HUES48 (cell line): ENCODE data around the gene GKN2.

Experiments used
- H3K27ac ChIP-seq: one replicate; pipeline ENCODE4 v1.7.0; 2013; ENCODE audit warnings: low read depth, low read length, inconsistent platforms
- H3K27me3 ChIP-seq: 2 replicates; pipeline ENCODE4 v1.6.1; 2013; ENCODE audit warnings: mild to moderate bottlenecking, low read length; ENCODE audit not compliant: control insufficient read depth, insufficient read depth
- H3K36me3 ChIP-seq: 2 replicates; pipeline ENCODE4 v1.6.1; 2013; ENCODE audit warnings: low read length; ENCODE audit not compliant: control insufficient read depth, insufficient read depth
- H3K4me1 ChIP-seq: 2 replicates; pipeline ENCODE4 v1.6.1; 2013; ENCODE audit warnings: mild to moderate bottlenecking, low read length; ENCODE audit not compliant: control insufficient read depth, insufficient read depth
- H3K4me3 ChIP-seq: 2 replicates; pipeline ENCODE4 v1.5.1; 2013; ENCODE audit warnings: mild to moderate bottlenecking, low read depth, low read length
- H3K9ac ChIP-seq: 2 replicates; pipeline ENCODE4 v1.6.1; 2013; ENCODE audit warnings: mild to moderate bottlenecking, low read depth, low read length, moderate library complexity
- H3K9me3 ChIP-seq: 2 replicates; pipeline ENCODE4 v1.6.1; 2013; ENCODE audit warnings: low read length; ENCODE audit not compliant: control insufficient read depth, insufficient read depth

GKN2 gene

DNA sequence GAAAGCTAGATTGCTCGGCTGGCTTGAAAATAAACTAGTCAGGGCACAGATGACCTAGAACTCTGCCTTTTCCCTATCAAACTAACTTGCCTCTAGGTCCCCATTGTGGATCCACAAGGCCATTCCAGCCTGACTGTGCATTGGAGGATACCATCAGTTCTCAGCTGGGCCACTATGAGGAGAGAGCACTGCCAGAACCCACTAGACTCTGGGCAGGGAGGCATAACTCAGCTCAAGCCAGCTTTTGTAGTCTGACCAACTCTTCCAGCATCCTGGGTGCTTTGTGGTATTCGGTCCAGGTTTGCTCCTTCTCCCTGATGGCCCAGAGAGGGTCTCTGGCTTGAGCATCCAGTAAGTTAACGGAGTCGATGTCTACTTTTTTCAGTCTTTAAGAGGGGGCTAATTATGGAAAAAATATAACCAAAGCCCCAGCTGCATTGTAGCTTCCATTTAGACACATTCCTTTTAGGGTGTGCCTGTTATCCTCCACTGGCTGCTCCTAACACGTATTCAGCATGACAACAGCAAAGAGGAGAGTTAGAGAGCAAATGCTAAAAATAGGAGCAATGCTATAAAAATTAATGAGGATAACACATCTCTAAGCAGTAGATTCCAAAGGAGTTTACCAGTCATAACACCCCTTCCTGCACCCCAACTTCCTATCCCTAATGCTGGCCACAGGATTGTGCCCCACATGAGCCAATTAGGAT, 15.2 kb downstream of the GKN2 start:
- Histone ChIP-seq H3K27me3 (no peaks in the 10 kb centered on the region), H3K9me3 (no peaks in the 10 kb centered on the region), H3K9ac (no peak overlapping the region), H3K4me3 (no peak overlapping the region), H3K36me3 (no peaks in the 10 kb centered on the region), H3K4me1 (no peaks in the 10 kb centered on the region), H3K27ac (no peak overlapping the region)

DNA sequence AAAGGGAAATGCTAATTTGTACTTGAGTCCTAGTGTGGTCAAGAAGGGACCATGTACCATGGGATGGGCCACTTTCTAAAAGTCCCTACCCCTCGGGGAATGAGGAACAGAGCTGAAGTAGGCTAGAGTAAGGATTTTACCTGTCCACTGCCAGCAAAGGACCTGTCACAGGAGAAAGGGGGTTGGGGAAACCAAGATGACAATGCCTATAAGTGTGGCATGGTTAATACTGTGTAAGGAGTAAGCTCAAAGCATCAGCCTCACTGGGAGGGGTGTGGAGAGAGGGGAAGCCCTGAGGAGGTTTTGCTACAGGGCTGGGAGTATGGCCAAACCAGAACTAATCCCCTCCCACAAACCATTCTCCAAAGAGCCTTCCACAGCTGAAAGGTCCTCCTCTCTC, 15.8 kb downstream of the GKN2 start:
- H3K4me1 ChIP-seq = no peaks in the 10 kb centered on the region
- no peaks in the 10 kb centered on the region for H3K36me3 ChIP-seq
- no peak overlapping the region for H3K4me3 ChIP-seq
- no peak overlapping the region for H3K9ac ChIP-seq
- no peaks in the 10 kb centered on the region for H3K27me3 ChIP-seq
- no peak overlapping the region for H3K27ac ChIP-seq
- no peaks in the 10 kb centered on the region for H3K9me3 ChIP-seq

DNA sequence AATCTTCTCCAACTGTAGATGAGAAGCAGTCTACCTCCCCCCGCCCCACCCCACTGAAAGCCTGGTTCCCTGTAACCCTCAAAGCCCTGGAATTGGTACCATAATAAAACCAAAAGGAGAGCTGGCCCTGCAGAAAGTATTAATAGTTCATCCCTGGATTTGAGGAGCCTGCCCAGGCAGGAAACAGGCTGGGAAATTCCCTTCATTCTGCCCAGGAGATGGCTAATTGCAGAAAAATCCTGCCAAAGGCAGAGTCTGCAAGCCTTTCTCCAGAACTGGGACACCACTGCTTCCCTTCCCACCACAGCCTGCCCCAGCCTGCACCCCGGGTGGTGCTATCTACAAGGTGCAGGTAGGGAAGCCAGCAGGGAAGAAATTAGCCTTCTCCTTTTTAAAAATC, 16.3 kb downstream of the GKN2 start:
- H3K9ac ChIP-seq = no peak overlapping the region
- no peaks in the 10 kb centered on the region for H3K4me1 ChIP-seq
- H3K27me3 ChIP-seq = no peaks in the 10 kb centered on the region
- H3K9me3 ChIP-seq = no peaks in the 10 kb centered on the region
- H3K4me3 ChIP-seq = no peak overlapping the region
- no peak overlapping the region for H3K27ac ChIP-seq
- H3K36me3 ChIP-seq = no peaks in the 10 kb centered on the region

DNA sequence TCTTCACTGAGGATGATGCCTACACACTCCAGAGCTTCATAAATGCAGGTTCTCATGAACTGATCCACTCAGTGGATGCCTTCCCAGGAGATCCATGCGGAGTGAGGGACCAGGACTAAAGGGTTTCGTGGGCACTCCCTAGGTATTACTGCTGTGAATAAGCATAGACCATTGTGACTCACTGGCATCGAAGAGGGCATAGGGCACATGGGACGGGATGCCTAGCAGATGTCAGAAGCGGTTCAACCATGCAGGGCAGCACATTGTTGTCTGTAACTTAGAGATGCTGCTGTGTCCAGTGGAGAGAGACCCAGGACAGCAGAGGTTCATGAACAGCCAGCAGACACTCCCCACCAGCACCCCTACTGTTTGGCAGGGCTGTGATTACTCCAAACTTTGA, 17.2 kb downstream of the GKN2 start:
- Histone ChIP-seq H3K27ac (no peak overlapping the region), H3K4me3 (no peak overlapping the region), H3K36me3 (no peaks in the 10 kb centered on the region), H3K9ac (no peak overlapping the region), H3K4me1 (no peaks in the 10 kb centered on the region), H3K27me3 (no peaks in the 10 kb centered on the region), H3K9me3 (no peaks in the 10 kb centered on the region)

DNA sequence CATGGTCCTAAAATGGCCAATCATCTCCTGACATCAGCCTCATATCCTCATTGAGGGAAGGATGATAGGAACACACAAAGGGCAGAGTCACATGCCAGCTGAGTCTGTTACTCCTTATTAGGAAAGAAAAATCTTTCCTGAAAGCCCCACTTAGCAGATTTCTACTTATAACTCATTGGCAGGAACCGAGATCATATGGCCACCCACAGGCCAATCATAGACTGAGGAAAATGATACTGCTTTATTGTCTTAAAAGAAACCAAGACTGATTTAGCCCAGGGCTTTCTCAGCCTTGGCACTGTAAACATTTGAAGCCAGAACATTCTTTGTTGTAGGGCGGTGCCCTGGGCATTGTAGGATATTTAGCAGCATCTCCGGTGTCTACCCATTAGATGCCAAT, 18.7 kb downstream of the GKN2 start:
- Histone ChIP-seq H3K4me3 (no peak overlapping the region), H3K4me1 (no peaks in the 10 kb centered on the region), H3K9ac (no peak overlapping the region), H3K36me3 (no peaks in the 10 kb centered on the region), H3K27me3 (no peaks in the 10 kb centered on the region), H3K27ac (no peak overlapping the region), H3K9me3 (no peaks in the 10 kb centered on the region)

DNA sequence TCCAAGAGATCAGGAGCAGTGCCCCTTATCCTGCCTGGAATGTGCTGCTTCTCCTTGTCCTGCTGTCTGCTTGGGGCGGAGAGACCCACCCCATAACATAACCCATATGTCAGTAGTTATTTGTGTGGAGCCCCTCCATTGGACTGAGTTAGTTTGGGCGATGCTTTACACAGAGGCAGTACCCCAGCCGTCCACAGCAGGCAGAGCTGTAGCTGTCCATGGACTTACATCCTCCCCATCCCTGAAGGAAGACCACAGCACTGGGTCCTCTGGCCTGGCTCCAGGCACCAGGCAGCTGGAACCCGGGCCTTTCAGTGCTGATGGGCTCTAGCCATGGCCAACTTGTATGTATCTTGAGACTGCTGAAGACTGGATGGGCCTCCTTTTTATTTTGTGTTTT, 20.3 kb downstream of the GKN2 start:
- Histone ChIP-seq H3K36me3 (no peaks in the 10 kb centered on the region), H3K4me3 (no peak overlapping the region), H3K4me1 (no peaks in the 10 kb centered on the region), H3K9me3 (no peaks in the 10 kb centered on the region), H3K9ac (no peak overlapping the region), H3K27me3 (no peaks in the 10 kb centered on the region), H3K27ac (no peak overlapping the region)

DNA sequence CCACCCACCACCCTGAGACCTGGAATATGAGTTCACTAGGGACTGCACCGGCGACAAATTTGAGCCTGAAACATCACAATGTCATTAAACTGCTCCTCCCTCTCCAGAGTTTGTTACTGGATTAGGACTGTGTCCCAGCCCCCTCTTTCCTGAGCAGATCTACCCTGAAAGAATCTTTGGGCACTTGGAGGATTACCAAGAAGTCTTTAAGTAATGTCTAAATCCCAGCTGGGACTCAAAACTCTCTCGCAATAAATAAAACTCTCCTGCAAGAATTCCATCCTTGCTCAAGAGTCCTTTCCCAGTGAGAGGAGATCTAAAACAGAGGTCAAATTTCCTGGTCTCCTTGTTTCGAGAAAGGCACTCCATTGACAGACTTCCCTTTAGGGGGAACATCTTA, 20.9 kb downstream of the GKN2 start:
- no peak overlapping the region for H3K9ac ChIP-seq
- no peaks in the 10 kb centered on the region for H3K4me1 ChIP-seq
- H3K27ac ChIP-seq = no peak overlapping the region
- H3K9me3 ChIP-seq = no peaks in the 10 kb centered on the region
- no peaks in the 10 kb centered on the region for H3K27me3 ChIP-seq
- no peaks in the 10 kb centered on the region for H3K36me3 ChIP-seq
- H3K4me3 ChIP-seq = no peak overlapping the region

DNA sequence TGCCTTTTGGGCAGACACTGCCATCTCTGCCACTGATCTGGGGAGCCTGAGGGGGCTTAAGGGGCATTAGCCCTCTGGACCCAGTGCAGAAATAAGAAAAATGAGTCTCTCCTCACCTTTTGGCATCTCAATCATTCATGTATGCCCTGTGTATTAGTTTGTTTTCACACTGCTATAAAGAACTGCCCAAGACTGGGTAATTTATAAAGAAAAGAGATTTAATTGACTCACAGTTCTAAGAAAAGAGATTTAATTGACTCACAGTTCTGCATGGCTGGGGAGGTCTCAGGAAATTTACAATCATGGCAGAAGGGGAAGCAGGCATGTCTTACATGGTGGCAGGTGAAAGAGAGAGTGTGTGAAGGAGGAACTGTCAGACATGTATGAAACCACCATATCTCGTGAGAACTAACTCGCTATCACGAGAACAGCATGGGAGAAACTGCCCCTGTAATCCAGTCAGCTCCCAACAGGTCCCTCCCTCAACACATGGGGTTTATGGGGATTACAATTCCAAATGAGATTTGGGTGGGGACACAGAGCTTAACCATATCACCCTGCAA, 21.5 kb downstream of the GKN2 start:
- Histone ChIP-seq H3K27ac (no peak overlapping the region), H3K4me3 (no peak overlapping the region), H3K4me1 (no peaks in the 10 kb centered on the region), H3K27me3 (no peaks in the 10 kb centered on the region), H3K9ac (no peak overlapping the region), H3K9me3 (no peaks in the 10 kb centered on the region), H3K36me3 (no peaks in the 10 kb centered on the region)

DNA sequence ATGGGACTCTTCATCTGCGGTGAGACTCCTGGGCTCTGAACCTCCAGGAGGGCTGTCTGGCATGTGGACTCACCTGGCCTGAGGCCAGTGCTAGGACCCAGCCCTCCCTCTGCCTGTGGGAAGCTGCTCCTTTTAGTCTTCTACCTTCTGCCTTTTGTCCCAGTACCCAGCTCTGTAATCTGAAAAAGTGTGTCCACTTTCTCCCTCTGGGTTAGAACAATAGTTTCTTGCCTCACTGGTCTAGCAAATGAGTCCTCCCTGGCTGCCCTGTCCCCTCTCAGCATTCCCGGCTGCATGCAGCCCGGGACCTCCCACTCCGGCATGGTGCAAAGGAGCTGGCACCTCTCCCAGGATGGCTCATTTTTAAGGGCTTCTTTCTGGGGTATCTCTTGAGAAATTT, 25.9 kb downstream of the GKN2 start:
- H3K27ac ChIP-seq = no peak overlapping the region
- H3K36me3 ChIP-seq = no peaks in the 10 kb centered on the region
- H3K4me1 ChIP-seq = 0 out of 2 replicates have a peak, but pooled peaks cover 3% of the 10 kb centered on the region
- no peaks in the 10 kb centered on the region for H3K9me3 ChIP-seq
- H3K9ac ChIP-seq = no peak overlapping the region
- no peaks in the 10 kb centered on the region for H3K27me3 ChIP-seq
- H3K4me3 ChIP-seq = no peak overlapping the region

DNA sequence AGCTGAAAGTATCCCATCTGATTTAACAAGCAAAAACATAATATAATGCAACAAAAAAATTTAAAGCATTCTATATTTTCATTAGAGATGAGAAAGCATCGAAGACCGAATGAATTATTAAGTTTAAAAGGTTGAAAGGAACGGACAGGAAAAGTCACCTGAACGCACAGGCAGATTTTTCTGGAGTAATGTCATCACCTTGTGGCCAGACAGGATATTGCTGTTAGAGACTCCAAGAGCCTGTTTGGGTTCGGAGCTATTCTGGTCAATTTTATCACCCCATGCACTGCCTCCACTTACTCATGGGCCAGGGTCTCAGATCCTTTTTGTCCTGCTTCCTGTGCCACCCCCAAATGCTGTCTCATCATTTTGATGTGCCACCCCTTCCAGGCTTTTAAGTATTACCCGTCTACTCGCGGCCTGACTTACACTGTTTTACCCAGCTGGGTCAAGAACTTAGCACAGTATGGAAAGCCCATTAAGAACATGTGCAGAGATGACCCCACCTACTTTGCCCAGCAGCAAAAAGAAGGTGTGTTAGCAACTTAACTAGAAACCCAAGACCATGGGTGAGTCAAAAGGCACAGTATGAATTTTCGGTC, 27.3 kb downstream of the GKN2 start:
- no peaks in the 10 kb centered on the region for H3K36me3 ChIP-seq

DNA sequence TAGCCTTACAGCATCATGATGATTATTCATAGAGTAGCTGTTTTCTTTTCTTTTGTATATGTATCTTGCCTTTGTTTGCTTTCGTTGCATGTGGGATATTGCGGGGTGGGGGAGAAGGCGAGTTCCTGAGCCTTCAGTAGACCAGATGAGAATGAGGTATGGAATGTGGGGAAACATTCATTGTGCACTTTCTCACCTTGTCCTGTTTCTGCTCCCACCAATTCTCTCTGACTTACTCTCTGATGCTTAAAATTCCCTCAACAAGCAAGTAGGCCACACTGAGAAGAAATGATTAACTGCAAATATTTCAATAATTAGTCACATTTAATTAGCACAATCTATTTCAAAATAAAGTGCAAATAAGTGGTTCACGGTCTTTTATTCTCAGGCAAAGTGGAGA, 31.0 kb downstream of the GKN2 start:
- no peaks in the 10 kb centered on the region for H3K27me3 ChIP-seq
- 0 out of 2 replicates have a peak, but pooled peaks cover 6% of the 10 kb centered on the region for H3K4me1 ChIP-seq
- H3K9ac ChIP-seq = no peak overlapping the region
- H3K4me3 ChIP-seq = no peak overlapping the region
- no peaks in the 10 kb centered on the region for H3K9me3 ChIP-seq
- H3K36me3 ChIP-seq = no peaks in the 10 kb centered on the region
- no peak overlapping the region for H3K27ac ChIP-seq

More for the DNA sequence above, 27.3 kb downstream of the GKN2 start:
- H3K27me3 ChIP-seq = no peaks in the 10 kb centered on the region
- H3K4me3 ChIP-seq = no peak overlapping the region
- no peaks in the 10 kb centered on the region for H3K9me3 ChIP-seq
- H3K27ac ChIP-seq = no peak overlapping the region
- H3K4me1 ChIP-seq = 0 out of 2 replicates have a peak, but pooled peaks cover 6% of the 10 kb centered on the region
- no peak overlapping the region for H3K9ac ChIP-seq
